AML-193 (cell line): ENCODE data around the gene SLC2A13.
A peak's percentile ranks its signal among the peaks of the same experiment; 100 is the strongest.

Experiments
- DNase-seq, 2 experiments: peaks; one replicate each; lab custom pipeline; 2025; lab: John Stamatoyannopoulos, UW

The SLC2A13 gene

DNA sequence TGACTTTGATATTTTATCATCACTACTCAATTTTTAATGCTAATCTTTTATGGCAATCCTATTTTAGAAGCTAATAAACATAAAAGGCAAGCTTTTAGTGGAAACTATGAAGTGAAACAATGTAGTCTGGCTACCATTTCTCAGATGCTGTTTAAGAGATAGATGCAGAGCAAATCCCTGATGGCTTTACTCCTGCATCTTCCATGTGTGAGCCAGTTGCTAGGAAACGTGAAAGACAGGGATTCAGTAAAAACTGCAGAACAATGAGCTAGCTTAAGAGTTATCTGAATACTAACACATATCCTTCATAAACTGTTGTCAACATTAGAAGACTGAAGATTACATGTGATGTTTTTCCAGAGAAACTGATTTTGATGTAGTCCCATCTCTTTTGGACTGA, 112.6 kb downstream of the SLC2A13 start:
- no peak for DNase-seq

DNA sequence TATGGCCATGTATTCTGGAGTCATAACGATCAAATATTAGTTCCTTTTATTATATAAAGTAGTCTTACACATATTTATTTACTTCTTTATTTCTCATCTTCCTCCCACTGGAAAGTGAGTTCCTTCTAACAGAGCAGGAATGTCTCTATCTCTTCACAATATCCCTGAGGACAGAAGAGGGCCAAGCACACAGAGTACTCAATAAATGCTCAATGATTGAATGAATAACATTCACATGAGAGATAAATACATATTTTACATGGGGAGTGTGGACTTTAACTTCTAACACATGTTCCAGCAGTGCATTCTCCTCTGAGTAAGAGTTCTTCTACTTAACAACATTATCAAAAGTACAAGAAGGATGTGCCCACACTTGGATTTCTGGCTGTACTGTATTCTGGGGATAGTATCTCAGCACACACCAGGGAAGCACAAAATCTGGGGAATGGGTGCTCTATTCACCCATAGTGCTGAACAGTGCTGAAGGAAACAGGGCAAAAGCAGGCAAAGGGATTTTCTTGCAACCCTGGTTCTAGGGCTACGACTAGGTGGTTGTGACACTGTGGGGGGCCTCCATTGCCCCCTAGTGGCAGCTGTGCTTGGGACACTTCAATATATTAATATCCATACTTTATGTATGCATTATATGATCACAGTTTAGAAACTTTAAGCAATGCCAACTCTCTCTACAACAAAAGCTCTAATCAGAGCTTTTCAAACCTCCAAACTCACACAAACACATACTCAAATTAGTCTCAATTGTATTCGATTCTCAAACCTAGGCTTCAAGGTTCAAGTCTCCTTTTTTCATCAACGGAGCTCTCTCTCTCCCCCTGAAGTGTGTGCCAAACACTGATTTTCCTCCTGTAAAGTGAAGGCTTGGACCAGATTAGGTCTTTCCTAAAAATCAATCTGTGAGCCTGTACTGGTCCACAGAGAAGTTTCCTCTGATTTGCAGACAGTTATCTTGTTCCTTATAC, 115.5 kb downstream of the SLC2A13 start:
- DNase-seq = peak; percentile 27 to 40

DNA sequence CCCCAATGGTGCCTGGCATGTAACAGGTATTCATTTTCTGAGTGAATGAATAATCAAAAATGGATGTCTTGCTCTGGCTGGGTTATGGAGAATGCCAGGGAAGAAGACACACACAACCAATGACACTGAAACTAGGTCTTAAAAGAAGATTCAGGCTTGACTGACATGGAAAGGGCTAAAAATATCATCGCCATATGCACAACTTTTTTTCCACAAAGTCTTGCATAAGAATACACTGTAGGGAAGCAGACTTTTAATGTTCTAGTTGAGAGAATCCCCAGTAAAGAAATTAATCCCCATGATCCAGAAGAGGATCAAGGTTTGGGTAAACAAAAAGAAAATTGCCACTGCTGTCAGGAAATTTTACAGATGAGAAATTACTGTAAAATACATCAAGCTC, 116.4 kb downstream of the SLC2A13 start:
- DNase-seq = no peak

DNA sequence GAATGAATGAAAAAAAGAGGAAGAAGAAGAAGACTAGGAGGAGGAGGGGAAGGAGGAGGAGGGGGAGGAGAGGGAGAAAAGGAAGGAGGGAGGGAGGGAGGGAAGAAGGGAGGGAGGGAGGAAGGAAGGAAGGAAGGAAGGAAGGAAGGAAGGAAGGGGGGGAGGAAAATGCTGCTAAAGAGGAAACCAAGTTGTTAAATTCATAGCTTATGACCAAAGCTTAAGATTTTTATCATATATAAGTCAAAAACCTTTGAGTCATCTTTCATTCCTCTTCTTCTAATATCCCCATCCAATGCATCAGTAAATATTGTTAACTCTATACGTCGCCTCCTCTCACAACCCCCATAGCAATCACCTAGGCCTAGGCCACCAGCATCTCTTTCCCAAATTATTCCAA, 117.3 kb downstream of the SLC2A13 start:
- no peak for DNase-seq

DNA sequence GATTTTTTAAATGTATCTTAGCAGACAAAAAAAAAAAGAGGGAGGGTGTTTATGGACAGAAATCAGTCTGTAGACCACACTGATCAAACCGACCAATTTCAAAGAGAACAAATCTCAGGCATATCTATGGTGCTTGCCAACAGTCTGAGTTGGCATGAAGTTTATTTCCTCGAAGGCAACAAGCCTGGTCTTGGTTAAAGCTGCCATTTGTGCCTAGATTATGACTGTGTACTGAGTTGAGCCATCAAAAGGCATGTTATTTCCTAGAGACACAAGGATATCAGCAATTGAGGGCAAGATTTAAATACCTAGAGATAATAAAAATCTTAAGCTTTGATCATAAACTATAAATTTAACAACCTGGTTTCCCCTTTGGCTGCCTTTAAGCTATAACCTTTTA, 119.2 kb downstream of the SLC2A13 start:
- no peak for DNase-seq

DNA sequence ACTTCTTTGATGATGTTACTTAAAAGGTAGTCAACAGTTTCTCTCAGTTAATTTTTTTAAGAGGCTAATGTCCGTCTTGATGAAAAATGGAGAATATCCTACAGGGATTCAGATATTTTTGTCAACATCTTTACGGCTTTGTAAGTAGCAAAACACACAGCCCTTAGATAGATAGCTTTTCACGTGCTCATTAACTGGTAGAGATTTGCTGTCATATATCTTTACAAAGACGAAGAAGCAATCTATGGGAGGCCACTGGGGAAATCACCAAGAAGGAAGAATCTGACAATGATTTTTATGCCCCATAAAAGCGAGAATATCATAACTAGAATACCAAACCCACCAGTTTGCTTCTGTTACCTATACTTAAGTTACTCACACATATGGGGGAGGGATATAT, 121.2 kb downstream of the SLC2A13 start:
- DNase-seq = no peak

DNA sequence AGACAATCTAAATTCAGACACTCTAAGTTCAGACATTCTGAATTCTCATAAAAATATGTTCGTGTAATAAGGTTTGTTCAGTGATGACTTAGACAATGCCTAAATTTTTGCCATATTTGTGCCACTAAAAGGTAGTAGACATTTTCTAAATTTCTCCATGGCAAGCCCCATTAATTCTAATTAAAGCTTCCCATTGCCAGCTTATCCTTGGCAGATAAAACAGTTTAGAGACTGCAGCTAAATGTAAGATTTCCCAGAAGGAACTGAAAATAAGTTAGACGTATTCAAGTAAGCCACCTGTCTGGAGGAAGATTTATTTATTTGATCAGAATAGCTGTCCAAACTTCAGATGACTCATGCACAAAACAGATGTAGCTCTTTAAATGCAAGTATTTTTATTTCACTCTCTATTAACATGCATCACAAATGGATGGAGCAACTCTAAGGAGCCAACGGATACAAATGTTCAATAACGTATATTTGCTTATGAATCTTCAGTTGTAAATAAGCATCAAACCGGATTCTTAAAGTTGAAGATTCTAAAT, 130.4 kb downstream of the SLC2A13 start:
- DNase-seq = no peak

DNA sequence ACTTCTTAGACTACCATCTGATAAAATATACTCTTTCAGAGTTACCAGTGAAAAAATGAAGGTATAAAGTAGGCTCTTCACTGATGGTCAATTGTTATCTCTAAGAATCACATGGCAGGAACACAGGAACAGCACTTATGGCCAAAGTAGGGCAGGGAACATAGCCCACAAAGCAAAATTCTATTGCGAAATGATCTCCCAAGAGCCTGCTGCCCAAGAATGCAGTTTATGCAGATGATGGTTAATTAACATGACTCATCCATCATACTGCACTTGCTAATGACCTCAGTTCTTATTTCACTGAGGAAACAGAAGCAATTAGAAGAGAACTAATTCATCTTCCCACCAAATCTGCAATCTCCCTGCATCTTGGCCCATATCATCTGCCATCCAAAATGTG, 133.8 kb downstream of the SLC2A13 start:
- peak; percentile 6 to 13 for DNase-seq

DNA sequence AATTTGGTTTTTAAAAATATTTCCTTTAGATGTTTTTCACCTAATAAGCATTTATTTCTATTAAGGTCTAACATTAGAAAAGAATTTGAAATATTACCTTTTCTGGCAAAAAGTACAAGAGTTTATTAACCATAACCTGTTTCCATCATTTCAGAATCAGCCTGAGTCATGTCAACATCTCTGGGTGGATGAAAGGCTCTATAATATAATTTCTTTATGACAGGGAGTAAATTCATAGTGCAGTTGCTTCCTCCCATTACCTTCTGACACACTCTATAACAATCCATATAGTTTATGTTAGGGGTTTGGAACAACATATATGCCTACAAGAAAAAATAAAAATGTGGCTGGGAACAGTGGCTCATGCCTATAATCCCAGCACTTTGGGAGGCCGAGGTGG, 134.5 kb downstream of the SLC2A13 start:
- no peak for DNase-seq

DNA sequence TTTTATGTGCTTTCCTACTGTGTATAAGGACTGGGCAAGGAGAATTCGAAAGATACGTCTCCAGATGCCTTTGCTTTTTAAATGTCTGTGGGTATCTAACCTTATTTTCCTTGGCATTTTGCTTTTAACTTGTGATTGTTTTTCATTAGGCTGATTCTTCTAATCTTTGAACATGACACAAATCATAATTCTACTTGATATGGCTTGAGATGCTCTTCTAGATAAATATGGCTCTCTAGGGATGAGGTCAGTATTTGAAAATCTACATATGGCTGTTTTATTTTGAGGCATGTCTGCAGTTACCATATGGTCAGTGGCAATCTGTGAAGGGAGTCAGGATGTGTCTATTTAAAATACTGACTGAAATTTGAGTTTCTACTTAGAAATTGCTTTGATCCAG, 139.2 kb downstream of the SLC2A13 start:
- DNase-seq = no peak

DNA sequence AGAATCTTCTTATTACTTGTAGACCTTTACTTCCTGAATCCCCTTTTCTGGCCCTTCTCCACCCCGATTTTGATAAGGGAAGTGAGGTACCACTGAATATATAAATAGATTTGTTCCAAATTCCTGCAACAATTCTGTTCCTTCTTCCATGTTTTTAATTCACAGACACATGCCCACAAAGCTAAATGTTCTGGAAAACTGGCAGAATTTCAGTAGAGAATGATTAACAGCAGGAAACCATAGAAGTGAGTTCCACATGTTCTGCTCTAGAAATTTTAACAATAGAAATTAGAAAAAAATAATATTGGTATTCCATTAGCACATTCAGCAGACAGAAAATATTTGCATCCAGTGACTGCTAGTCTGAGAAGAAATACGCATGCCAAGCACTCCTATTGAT, 139.6 kb downstream of the SLC2A13 start:
- DNase-seq = no peak

DNA sequence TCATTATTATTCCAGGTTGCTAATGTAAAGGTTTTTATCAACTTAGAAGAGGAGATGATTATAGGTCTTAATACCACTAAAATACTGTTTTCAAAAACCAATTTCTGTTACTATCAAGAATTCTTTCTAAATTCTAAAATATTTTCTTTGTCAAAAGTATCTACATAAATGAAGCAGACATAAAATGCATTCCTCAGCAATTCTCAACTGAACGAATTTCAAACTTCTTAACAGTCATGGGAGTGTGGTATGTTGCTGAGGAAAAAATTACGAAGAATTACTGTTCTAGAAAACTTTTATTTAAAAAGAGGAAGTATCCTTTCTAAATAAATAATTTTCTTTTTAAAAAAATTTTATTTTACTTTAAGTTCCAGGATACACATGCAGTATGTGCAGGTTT, 146.4 kb downstream of the SLC2A13 start:
- DNase-seq = no peak

DNA sequence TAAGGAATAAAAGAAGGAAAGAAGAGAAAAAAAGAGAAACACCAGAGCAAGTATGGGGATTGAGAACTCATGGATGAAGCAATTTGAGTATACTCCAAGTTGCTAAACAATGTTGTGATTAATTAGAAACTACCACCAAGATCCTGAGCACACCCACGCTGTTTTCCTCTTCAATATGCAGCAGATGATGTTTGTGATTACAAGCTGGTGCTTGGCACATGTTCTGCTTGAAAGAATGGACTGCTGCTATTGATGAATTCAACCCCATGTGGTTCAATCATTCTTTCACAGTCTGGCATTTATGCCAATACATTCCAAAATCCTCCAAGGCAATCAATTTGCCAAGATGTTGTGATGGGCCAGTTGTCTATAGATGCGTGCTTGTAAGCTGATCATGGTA, 146.8 kb downstream of the SLC2A13 start:
- DNase-seq = no peak

DNA sequence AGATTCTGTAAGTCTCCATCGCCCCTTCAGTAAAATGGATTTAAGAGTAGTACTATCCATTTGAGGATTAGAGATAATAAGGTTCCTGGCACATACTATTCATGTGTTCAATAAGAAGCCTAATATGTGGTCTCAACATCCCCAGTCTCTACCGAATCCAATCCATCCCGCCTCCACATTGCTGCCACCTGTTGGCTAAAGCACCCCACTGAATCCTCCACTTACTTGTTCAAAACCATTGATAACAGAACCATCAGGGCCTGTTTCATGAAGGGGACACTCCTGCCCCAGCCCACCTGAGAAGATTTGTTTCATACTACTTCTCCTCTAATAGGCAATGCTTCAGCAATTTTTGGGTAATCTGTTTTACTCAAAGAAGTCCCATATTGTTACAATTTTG, 147.5 kb downstream of the SLC2A13 start:
- no peak for DNase-seq

DNA sequence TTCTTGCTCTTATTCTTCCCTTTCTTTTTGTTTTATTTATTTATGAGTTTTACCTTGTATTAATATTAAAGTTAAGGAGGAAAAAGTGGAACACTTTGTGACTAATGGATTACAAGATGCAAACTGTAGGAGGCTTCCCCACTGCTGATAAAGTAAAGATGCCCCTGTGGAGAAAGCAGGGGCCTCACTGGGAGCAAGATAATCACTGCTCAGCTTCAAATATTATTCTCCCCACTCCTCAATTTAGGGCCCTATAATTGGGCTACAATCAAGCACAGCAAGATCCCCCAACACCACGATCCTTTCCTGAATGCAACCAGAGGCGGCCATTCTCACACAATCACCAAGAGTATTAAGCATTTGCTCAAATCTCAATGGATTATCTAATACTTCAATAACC, 149.2 kb downstream of the SLC2A13 start:
- DNase-seq = no peak

DNA sequence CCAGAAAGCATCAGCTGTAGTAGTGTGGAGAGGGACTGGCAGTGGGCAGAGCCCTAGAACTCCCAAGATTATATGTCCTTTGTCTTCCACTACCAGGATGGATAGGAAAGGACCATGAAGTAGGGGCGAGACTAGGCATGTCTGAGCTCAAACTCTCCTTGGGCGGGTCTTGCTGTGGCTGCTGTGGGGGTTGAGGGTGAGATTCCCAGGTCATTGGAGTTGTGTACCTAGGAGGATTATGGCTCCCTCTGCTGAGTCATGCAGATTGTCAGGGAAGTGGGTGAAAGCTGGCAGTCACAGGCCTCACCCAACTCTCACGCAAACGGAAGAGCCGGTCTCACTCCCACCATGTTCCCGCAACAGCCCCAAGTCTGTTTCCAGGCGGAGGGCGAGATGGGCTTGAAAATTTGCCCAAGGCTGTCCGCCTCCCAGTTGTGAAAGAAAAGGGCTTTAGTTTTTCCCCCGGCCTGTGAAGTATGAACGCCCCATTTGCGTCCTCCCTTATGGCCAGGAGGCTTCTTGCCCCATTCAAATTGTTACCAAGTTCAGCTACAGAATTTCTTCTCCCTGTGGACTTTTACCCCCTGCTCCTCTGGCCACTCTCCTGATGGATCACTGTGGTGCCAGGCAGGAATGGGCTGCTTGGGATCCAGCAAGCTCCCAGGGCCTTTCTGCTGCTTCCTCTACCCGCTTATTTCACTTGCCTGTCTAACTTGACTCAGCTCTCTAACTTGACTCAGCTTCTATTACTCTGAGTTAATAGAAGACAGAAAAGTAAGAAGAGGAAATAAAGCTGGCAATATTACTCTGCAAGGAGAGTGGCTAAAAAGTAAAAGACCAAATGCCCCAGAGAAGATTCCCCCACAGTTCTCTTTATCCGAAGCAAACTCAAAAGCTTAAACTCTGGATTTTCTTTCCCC, 159.3 kb downstream of the SLC2A13 start:
- DNase-seq = no peak

DNA sequence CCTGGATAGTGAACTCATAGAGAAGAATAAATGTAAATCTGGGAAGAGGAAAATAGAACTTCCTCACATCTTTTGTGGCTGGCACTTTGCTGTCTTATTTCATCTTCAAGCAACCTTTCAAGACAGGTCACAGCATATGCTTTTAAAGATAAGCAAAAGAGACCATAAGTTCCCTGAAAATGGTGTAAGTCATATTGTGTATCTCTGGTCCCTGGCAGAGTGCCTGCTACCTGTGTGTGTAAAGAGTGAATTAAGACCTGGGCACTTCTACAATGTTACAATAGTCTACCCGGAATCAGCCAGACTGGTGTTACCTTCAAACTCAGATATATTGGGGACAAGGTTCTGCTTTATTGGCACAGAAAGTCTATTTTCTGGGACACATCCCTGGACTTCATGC, 168.8 kb downstream of the SLC2A13 start:
- DNase-seq = no peak

DNA sequence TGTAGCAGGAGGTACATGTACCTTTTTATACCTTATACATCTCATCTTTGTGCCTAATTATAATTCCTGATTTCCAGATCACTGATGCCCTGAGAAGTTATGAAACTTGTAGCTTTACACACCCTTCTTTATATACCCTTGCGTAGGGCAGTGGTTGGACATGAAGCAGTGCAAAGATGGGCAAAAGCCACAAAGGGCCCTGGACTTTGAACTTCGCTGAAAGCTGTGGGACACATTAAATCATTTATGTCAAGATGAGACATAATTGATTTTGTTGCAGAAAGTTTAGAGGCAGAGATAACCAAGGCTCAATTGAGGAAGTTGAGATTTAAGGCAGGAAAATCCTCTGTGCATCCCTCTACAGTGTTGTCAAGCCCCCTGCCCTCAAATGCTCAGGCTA, 170.0 kb downstream of the SLC2A13 start:
- no peak for DNase-seq

DNA sequence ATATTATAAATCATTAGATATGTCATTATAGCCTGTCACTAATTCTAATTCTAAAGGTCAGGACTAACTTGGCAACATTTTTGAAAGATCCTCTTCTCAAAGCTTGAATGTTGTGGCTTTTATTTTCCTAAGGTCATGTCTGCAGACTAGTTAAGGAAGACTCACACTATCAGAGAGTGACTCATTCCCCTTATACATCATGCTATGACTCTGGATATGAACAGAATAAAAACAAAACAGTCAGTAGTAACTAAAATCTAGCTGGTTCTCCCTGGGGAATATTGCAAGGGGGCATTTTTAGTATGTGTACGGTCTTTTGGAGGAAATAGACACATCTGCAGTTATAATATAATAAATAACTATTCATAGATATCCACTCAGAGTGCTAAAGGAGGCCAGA, 170.6 kb downstream of the SLC2A13 start:
- no peak for DNase-seq

DNA sequence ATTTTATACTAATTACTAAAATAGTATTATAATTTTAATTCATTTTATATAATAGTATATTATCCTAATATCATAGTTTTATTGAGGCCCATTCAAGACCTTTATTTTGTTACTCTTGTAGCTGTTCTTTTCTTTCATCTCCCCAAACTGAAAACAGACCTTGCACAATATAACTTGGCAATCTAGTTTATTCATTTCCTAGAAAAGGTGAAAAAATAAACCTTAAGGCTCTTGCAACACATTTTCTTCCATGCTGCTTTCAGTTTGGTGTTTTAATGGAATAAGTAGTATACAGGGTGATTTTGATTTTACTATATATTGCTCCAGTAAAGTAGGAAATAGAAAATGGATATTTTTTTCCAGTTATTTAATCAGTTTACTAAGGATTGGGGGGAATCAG, 174.0 kb downstream of the SLC2A13 start:
- peak; percentile 69 to 72 for DNase-seq

DNA sequence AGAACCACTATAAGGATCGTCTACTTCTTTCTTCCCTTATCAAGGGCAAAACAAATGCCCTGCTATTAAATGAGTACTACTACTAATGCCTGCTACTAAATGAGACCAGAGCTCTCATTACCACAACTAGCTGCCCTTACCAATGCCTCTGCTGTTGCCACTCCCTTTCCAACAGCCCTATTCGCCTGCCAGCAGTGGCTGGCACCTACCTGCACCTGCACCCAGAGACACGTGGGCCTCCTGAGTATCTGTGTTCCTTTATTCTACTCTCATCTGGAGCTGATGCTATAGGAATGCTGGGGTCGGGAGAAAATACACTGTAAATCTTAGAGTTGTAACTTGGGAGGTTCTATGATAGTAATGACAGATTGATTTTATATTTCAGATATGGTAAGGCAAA, 174.7 kb downstream of the SLC2A13 start:
- no peak for DNase-seq

DNA sequence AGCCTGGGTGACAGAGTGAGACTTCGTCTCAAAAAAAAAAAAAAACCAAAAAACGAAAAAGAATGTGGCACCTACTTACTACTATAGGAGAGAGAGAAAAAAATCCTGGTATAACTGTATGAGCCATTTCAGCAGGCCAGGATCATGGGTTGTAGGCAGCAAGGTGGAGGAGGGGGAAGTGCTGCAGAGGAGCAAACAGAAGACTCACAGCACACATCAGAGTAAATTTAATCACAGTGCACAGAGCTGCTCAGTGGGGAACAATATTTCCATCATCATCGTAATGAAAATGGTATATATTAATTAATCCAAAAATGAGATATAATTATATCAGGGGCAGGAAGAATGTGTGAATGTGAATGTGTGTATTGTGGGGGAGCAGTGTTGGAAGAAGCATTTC, 175.8 kb downstream of the SLC2A13 start:
- peak in 1 of 2 experiments; percentile 15 for DNase-seq
